ENCODE measurements around the gene ANTXRL. TPM values are rescaled to one million over a fixed set of nuclear protein-coding genes. Genes with fewer than 3 reads are reported as not detected.
"Not testable (repeated sequence)": the region's sequence is repeated elsewhere in the genome, so short reads cannot be mapped to it uniquely, and the experiment has no call there.

ANTXRL gene
- total and polyA plus RNA-seq, 2 experiments from 2014 or later = not detected

DNA sequence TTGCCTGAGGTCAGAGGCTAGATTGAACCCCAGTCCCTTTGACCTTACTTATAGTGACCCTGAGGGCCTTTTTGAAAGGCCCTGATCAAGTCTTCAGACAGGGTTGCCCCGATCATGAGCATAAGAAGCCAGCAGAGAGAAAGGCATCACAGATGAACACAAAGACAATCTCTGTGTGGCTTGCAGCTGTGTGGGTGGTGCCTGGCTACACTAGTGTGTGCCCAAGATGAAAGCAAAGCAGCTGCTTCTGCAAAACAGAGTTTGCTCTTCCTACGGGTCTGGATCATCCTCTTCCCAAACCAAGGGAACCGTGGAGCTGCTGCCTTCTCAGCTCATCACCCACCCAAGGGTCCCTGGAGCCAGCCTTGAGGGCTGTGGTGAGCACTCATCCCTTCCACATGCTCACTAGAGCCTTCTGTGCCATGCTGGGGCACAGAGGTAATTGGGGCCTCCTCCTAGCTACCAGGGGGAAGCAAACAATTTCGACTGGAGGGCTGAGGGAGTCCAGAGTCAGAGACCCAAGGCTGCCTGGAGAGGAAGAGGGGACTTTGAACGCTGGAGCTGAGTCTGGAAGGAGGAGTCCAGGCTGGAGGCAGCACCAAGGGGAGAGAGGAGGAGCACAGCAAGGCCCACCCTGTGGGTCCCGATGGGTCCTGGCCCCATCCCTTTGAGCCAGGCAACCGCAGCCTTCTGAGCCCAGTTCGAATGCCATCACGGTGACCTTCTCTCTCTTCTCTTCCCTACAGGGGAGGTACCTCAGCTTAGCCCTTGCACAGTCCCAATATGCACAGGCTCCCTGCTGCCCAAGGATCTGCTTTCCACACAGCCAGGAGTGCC is 42.3 kb downstream of the ANTXRL start:
- no peaks in the 10 kb centered on the region for H3K9me2 ChIP-seq (replicated peaks; ENCODE audit: insufficient read depth)
- no peaks in the 10 kb centered on the region for H3K79me2 ChIP-seq
- H3K4me1 ChIP-seq (ENCODE audit: insufficient read depth) = no peaks in the 10 kb centered on the region
- no peak for DNase-seq (ENCODE audit: low spot score)
- H3K36me3 ChIP-seq (replicated peaks; ENCODE audit: insufficient read depth, low read depth) = no peaks in the 10 kb centered on the region
- no peak overlapping the region for H2AFZ ChIP-seq
- no peaks in the 10 kb centered on the region for H4K20me1 ChIP-seq (ENCODE audit: insufficient read depth, poor library complexity, severe bottlenecking)
- no peaks in the 10 kb centered on the region for H3K27me3 ChIP-seq
- no peak for TF ChIP-seq EZH2 (IDR thresholded peaks at IDR 0.05; ENCODE audit: borderline replicate concordance)
- TF ChIP-seq EZH2phosphoT487 (IDR thresholded peaks at IDR 0.05; ENCODE audit: low read depth, severe bottlenecking, unreplicated experiment) = no peak
- TF ChIP-seq, protein P1, sequence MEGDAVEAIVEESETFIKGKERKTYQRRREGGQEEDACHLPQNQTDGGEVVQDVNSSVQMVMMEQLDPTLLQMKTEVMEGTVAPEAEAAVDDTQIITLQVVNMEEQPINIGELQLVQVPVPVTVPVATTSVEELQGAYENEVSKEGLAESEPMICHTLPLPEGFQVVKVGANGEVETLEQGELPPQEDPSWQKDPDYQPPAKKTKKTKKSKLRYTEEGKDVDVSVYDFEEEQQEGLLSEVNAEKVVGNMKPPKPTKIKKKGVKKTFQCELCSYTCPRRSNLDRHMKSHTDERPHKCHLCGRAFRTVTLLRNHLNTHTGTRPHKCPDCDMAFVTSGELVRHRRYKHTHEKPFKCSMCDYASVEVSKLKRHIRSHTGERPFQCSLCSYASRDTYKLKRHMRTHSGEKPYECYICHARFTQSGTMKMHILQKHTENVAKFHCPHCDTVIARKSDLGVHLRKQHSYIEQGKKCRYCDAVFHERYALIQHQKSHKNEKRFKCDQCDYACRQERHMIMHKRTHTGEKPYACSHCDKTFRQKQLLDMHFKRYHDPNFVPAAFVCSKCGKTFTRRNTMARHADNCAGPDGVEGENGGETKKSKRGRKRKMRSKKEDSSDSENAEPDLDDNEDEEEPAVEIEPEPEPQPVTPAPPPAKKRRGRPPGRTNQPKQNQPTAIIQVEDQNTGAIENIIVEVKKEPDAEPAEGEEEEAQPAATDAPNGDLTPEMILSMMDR (IDR thresholded peaks at IDR 0.05; ENCODE audit: poor library complexity) = no peak
- H3K27ac ChIP-seq = no peak overlapping the region
- 86% methylated on average over 9 of the region's 9 CpGs for WGBS (ENCODE audit: low lambda C conversion rate, missing lambda C conversion rate)
- H3K9me3 ChIP-seq (ENCODE audit: low read depth) = no peaks in the 10 kb centered on the region
- H3K4me3 ChIP-seq = no peak overlapping the region
- H3K4me2 ChIP-seq = no peak overlapping the region

DNA sequence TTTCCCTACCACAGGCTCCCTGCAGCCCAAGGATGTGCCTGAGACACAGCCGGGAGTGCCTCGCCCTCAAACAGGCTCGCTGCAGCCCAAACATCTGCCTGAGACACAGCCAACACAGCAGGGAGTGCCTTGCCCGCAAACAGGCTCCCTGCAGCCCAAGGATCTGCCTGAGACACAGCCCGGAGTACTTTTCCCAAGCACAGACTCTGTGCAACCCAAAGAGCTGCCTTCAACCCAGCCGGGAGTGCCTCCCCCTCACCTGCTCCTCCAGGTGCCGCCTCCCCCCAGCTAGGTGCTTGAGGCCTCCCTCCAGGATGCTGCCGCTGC is 42.9 kb downstream of the ANTXRL start:
- no peaks in the 10 kb centered on the region for H3K9me3 ChIP-seq (ENCODE audit: low read depth)
- H3K4me1 ChIP-seq (ENCODE audit: insufficient read depth) = no peaks in the 10 kb centered on the region
- H3K9me2 ChIP-seq (replicated peaks; ENCODE audit: insufficient read depth) = no peaks in the 10 kb centered on the region
- TF ChIP-seq EZH2phosphoT487 (IDR thresholded peaks at IDR 0.05; ENCODE audit: low read depth, severe bottlenecking, unreplicated experiment) (no peak), EZH2 (IDR thresholded peaks at IDR 0.05; ENCODE audit: borderline replicate concordance) (no peak)
- TF ChIP-seq, protein P1 (IDR thresholded peaks at IDR 0.05; ENCODE audit: poor library complexity) = no peak
- no peak overlapping the region for H3K27ac ChIP-seq
- no peaks in the 10 kb centered on the region for H3K79me2 ChIP-seq
- H3K36me3 ChIP-seq (replicated peaks; ENCODE audit: insufficient read depth, low read depth) = no peaks in the 10 kb centered on the region
- no peak overlapping the region for H3K4me2 ChIP-seq
- H3K4me3 ChIP-seq = no peak overlapping the region
- 75% methylated on average over 8 of the region's 8 CpGs for WGBS (ENCODE audit: low lambda C conversion rate, missing lambda C conversion rate)
- no peaks in the 10 kb centered on the region for H4K20me1 ChIP-seq (ENCODE audit: insufficient read depth, poor library complexity, severe bottlenecking)
- H3K27me3 ChIP-seq = no peaks in the 10 kb centered on the region
- no peak overlapping the region for H2AFZ ChIP-seq
- no peak for DNase-seq (ENCODE audit: low spot score)

DNA sequence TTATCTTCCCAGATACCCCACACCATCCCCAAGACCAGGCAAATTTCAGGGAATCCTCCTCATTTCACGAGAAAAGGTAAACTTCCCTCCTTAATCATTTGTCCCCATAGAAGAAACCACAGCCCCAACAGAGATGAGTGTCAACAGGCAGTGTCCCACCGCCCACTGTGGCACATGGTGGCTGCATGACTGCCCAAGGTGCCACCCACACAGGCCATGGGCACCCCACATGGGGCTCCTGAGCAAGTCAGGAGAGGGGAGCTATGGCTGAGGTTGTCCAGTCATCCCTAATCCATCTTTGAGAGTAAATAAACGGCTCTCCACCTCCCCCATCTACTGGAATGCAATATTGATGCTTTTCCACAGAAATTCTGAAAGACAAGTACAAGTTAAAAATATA is 44.1 kb downstream of the ANTXRL start:
- H3K79me2 ChIP-seq = no peaks in the 10 kb centered on the region
- H3K4me1 ChIP-seq (ENCODE audit: insufficient read depth) = no peaks in the 10 kb centered on the region
- no peaks in the 10 kb centered on the region for H3K9me2 ChIP-seq (replicated peaks; ENCODE audit: insufficient read depth)
- no peaks in the 10 kb centered on the region for H3K9me3 ChIP-seq (ENCODE audit: low read depth)
- WGBS (ENCODE audit: low lambda C conversion rate, missing lambda C conversion rate) = 86% methylated on average over 3 of the region's 3 CpGs
- no peak overlapping the region for H3K4me3 ChIP-seq
- H2AFZ ChIP-seq = no peak overlapping the region
- no peaks in the 10 kb centered on the region for H4K20me1 ChIP-seq (ENCODE audit: insufficient read depth, poor library complexity, severe bottlenecking)
- TF ChIP-seq EZH2 (IDR thresholded peaks at IDR 0.05; ENCODE audit: borderline replicate concordance) (no peak), EZH2phosphoT487 (IDR thresholded peaks at IDR 0.05; ENCODE audit: low read depth, severe bottlenecking, unreplicated experiment) (no peak)
- TF ChIP-seq, protein P1 (IDR thresholded peaks at IDR 0.05; ENCODE audit: poor library complexity) = no peak
- no peaks in the 10 kb centered on the region for H3K36me3 ChIP-seq (replicated peaks; ENCODE audit: insufficient read depth, low read depth)
- H3K27me3 ChIP-seq = no peaks in the 10 kb centered on the region
- DNase-seq (ENCODE audit: low spot score) = no peak
- no peak overlapping the region for H3K4me2 ChIP-seq
- H3K27ac ChIP-seq = no peak overlapping the region

- not testable (repeated sequence) for DNase-seq (ENCODE audit: low spot score); H4K20me1 ChIP-seq (ENCODE audit: insufficient read depth, poor library complexity, severe bottlenecking); H3K9me2 ChIP-seq (replicated peaks; ENCODE audit: insufficient read depth); H3K4me3 ChIP-seq; H3K79me2 ChIP-seq; H3K36me3 ChIP-seq (replicated peaks; ENCODE audit: insufficient read depth, low read depth); H3K4me1 ChIP-seq (ENCODE audit: insufficient read depth); H3K27me3 ChIP-seq; H3K9me3 ChIP-seq (ENCODE audit: low read depth); H2AFZ ChIP-seq; H3K27ac ChIP-seq; H3K4me2 ChIP-seq
- 62% methylated on average over 2 of the region's 4 CpGs for WGBS (ENCODE audit: low lambda C conversion rate, missing lambda C conversion rate)
Observed at GRCh38 chr10:46365484-46365883, 78.7 kb downstream of the ANTXRL start.

DNA sequence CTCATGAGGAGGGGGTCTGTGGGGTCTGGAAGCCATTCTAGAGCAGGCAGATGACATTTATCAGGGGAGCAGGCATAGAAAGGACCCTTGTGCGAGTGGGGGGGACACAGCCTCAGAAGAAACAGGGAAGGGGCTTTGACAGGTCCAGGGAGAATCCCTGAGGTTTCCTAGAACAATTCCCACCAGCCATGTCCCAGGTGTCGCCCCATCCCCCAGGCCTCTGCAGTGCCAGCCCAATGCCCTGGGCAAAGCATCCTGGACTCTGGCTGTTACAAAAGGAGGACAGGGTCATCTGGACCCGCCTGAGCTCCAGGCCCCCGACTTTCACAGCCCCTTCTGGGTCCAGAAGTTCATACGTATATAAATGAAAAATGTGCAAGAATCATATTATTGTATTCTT is 80.4 kb downstream of the ANTXRL start:
- not testable (repeated sequence) for H3K27me3 ChIP-seq; H4K20me1 ChIP-seq (ENCODE audit: insufficient read depth, poor library complexity, severe bottlenecking); H3K79me2 ChIP-seq; H3K36me3 ChIP-seq (replicated peaks; ENCODE audit: insufficient read depth, low read depth); H3K4me2 ChIP-seq; DNase-seq (ENCODE audit: low spot score); H3K9me3 ChIP-seq (ENCODE audit: low read depth); H3K27ac ChIP-seq; H3K9me2 ChIP-seq (replicated peaks; ENCODE audit: insufficient read depth); H2AFZ ChIP-seq; H3K4me1 ChIP-seq (ENCODE audit: insufficient read depth); H3K4me3 ChIP-seq
- no CpG with 5 or more reads among the region's 5 CpGs for WGBS (ENCODE audit: low lambda C conversion rate, missing lambda C conversion rate)

GRCh38 chr10:46367666-46368240 is 81.0 kb downstream of the ANTXRL start:
- H3K36me3 ChIP-seq (replicated peaks; ENCODE audit: insufficient read depth, low read depth); H4K20me1 ChIP-seq (ENCODE audit: insufficient read depth, poor library complexity, severe bottlenecking); H3K79me2 ChIP-seq; H3K27me3 ChIP-seq; H3K4me1 ChIP-seq (ENCODE audit: insufficient read depth); H2AFZ ChIP-seq; H3K4me2 ChIP-seq; H3K4me3 ChIP-seq; H3K9me2 ChIP-seq (replicated peaks; ENCODE audit: insufficient read depth); DNase-seq (ENCODE audit: low spot score); H3K9me3 ChIP-seq (ENCODE audit: low read depth); H3K27ac ChIP-seq: not testable (repeated sequence)
- 95% methylated on average over 6 of the region's 8 CpGs for WGBS (ENCODE audit: low lambda C conversion rate, missing lambda C conversion rate)
